ENCODE data around the gene TNRC6C.
A peak's percentile ranks its signal among the peaks of the same experiment; 100 is the strongest.
"Not testable (repeated sequence)": the region's sequence is repeated elsewhere in the genome, so short reads cannot be mapped to it uniquely, and the experiment has no call there.

The TNRC6C gene

GRCh38 chr17:77930780-77931768 lies 27.4 kb upstream of the TNRC6C start:
- no peak for DNase-seq (ENCODE audit: low read depth)

GRCh38 chr17:77933777-77934398 lies 24.6 kb upstream of the TNRC6C start:
- DNase-seq (ENCODE audit: low read depth): no peak

GRCh38 chr17:77935121-77935571 lies 23.4 kb upstream of the TNRC6C start:
- DNase-seq (ENCODE audit: low read depth): no peak

DNA sequence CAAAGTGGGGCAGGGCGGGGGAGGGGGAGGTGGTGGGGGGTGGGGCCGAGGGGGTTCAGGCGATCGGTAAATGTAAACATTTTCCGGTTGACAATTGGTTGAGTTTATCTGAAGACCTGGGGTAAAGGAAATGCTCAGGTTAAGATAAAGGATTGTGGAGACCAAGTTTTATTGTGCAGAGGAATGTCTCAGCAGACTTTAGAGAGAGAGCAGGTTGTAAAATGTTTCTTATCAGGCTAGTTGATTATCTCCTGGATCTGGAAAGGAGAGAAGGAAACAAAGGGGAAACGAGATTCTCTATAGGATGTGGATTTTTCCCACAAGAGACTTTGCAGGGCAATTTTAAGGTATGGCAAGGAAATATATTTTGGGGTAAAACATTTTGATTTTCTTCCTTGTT lies 22.8 kb upstream of the TNRC6C start:
- not testable (repeated sequence) for DNase-seq (ENCODE audit: low read depth)

DNA sequence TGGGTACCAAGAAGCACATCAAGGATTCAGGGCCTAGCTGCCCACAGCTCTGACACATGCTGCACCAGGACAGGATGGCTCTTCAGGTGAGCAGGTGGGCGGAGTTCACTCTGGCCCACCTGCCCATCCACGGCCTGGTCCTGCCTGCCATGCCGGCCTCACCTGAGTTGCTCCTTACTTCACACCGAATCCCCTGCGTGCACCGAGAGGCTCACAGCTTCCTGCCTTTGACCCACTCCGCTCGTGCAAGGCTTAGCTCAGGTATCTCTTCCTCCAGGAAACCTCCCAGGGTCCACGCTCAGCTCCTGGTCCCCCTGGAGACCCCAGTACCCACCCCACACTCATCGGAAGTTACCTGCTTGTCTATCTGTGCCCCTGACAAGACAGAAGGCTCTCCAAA lies 21.6 kb upstream of the TNRC6C start:
- no peak for DNase-seq (ENCODE audit: low read depth)

GRCh38 chr17:77941004-77941403 lies 17.5 kb upstream of the TNRC6C start:
- DNase-seq (ENCODE audit: low read depth): no peak

- no peak for DNase-seq (ENCODE audit: low read depth)
These were observed 16.2 kb upstream of the TNRC6C start for GRCh38 chr17:77942112-77942988.

GRCh38 chr17:77943971-77944370 lies 14.5 kb upstream of the TNRC6C start:
- DNase-seq (ENCODE audit: low read depth): no peak

DNA sequence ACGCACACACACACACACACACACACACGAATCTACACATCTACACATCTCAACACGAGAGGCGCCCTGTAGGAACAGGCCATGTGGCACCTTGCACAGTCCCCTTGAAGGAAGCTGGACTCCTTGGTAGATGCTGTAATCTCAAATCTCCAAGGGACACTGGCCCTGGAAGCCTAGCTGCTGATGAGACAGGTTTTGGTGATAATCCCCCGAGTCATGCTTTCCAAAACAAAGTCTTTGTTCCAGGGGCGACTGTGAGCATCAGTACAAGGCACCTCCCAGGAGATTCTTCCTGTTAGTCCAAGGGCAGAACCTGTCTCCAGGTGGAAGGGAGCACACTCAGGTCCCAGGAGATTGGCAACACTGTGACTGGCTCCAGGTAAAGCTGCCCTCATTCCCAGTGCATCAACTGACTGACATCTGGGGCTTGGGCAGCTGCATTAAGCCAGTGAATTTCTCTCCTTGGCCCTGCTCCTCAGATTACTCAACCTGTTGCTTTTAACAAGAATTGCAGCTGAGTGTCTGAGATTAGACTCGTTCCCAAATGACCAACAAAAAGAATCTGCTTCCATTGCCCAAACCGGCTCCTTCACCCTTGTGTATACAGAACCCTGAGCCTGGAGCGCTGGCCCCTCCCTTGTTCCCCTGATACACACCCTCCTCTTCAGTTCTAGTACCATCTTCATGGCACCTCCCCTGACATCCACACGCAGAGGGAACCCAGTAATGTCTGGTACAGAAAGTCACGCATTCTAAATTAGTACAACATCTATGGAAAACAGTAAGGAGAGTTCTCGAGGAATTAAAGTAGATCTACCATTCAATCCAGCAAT lies 13.9 kb upstream of the TNRC6C start:
- DNase-seq (ENCODE audit: low read depth): no peak

- no peak for DNase-seq (ENCODE audit: low read depth)
These were observed 11.4 kb upstream of the TNRC6C start for GRCh38 chr17:77946900-77947645.

DNA sequence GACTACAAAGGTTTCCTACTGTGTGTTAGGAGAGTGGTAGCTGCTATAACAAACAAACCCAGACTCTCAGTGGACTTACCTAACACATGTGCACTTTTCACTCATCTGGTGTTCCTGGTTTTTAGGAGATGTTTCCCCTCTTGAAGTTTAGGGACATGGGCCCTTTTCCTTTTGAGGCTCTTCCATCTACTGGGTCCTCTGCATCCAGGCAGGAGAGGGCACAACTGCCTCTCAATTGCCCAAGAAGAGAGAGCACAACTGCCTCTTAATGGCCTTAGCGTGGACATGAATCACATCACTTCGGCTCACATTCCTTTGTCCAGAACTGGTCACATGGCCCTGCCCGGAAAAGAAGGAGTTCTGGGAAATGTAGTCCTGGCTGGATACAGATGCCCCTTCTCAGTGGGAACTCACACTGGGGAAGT lies 9.8 kb upstream of the TNRC6C start:
- DNase-seq (ENCODE audit: low read depth): no peak

GRCh38 chr17:77951123-77951522 lies 7.4 kb upstream of the TNRC6C start:
- DNase-seq (ENCODE audit: low read depth): no peak

GRCh38 chr17:77952368-77952767 lies 6.1 kb upstream of the TNRC6C start:
- no peak for DNase-seq (ENCODE audit: low read depth)

- DNase-seq (ENCODE audit: low read depth): no peak
These were observed 1.2 kb upstream of the TNRC6C start for GRCh38 chr17:77957235-77957856.

- peak; percentile 2 for DNase-seq (ENCODE audit: low read depth)
These were observed 218 bp downstream of the TNRC6C start for GRCh38 chr17:77958716-77959125.

GRCh38 chr17:77959126-77959925 lies 823 bp downstream of the TNRC6C start:
- peak; percentile 24 for DNase-seq (ENCODE audit: low read depth)

- no peak for DNase-seq (ENCODE audit: low read depth)
These were observed 1.5 kb downstream of the TNRC6C start for GRCh38 chr17:77959926-77960521.

DNA sequence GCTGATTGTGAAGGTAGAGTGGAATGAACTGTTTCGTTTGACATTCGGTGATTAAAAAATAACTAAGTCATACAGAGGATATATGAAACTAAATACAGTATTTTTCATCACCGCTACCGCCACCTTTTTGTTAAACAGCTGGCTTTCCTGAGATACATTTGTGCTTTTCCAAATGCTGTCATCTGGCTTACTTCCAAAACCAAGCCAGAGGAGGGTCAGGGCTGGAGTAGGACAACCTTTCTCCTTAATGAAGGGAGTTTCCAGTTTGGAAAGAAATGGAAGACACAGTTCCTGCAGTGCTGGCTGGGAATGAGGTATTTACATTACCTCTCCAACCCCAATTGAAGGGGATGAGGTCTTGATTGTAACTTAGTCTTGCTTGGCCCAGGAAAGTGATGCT lies 3.2 kb downstream of the TNRC6C start:
- DNase-seq (ENCODE audit: low read depth): no peak

DNA sequence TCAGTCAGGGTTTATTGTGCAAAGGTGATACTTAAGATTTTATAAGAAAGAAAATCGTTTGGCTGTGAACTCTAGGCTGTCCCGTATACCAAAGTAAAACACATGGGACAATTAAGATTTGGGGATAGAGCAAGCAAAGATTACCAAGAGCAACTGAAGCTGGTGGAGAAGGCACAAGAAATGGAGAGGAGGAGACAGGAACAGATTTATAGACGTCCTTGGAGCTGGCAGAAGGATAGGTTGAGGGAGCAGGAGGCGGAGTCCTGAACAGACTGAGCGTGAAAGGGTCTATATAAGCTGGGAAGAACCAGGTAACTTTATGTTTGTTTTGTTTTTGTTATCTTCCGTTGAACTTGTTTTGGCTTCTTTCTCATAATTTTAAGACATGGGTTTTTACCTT lies 3.8 kb downstream of the TNRC6C start:
- DNase-seq (ENCODE audit: low read depth): no peak
